Fibroblast of the aortic adventitia (primary cell): ENCODE results near the gene ZFYVE28. TPM values are rescaled to one million over a fixed set of nuclear protein-coding genes. Genes with fewer than 3 reads are reported as not detected.

Experiments
- DNase-seq: peaks from one replicate; pipeline ENCODE4 v3.0.0-alpha.2; 2010; ENCODE audit warnings: low read depth
- H3K4me3 ChIP-seq: 2 replicates; pipeline ENCODE4 v1.5.1; 2011; ENCODE audit warnings: low read depth, mild to moderate bottlenecking, control low read depth, low read length, moderate library complexity
- total RNA-seq: library from RNA; depleted of rRNA; stranded (reverse); fragments of >200 nt; gene quantifications from 2 replicates; pipeline ENCODE4 v1.2.3, GENCODE V29; 2012; ENCODE audit warnings: low replicate concordance
- TF ChIP-seq, protein P1 (sequence below): IDR thresholded peaks from 2 replicates; pipeline ENCODE4 v1.5.1; 2011; ENCODE audit warnings: mild to moderate bottlenecking, low read length, control low read depth, inconsistent platforms; ENCODE audit not compliant: insufficient read depth

ZFYVE28 gene
- total RNA-seq, 1 donor, result 14.0 TPM

DNA sequence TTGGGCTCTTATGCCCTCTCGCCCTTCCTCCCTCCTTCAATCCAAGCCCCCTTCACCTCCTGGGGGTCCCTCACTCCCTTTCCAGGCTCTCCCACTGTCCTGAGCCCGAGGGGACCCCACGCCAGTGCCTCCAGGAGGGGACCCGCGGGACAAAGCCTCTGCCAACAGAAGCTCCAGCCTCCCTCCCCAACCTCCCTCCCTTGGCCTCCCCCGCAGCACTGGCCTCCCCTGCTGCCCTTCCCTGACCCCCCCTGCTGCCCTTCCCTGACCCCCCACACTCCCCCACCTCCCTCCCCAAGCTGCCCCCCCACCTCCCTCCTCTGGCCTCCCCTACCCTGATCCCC, 85.5 kb downstream of the ZFYVE28 start:
- TF ChIP-seq, protein P1, sequence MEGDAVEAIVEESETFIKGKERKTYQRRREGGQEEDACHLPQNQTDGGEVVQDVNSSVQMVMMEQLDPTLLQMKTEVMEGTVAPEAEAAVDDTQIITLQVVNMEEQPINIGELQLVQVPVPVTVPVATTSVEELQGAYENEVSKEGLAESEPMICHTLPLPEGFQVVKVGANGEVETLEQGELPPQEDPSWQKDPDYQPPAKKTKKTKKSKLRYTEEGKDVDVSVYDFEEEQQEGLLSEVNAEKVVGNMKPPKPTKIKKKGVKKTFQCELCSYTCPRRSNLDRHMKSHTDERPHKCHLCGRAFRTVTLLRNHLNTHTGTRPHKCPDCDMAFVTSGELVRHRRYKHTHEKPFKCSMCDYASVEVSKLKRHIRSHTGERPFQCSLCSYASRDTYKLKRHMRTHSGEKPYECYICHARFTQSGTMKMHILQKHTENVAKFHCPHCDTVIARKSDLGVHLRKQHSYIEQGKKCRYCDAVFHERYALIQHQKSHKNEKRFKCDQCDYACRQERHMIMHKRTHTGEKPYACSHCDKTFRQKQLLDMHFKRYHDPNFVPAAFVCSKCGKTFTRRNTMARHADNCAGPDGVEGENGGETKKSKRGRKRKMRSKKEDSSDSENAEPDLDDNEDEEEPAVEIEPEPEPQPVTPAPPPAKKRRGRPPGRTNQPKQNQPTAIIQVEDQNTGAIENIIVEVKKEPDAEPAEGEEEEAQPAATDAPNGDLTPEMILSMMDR, result no peak
- no peak for DNase-seq
- no peak overlapping the region for H3K4me3 ChIP-seq

DNA sequence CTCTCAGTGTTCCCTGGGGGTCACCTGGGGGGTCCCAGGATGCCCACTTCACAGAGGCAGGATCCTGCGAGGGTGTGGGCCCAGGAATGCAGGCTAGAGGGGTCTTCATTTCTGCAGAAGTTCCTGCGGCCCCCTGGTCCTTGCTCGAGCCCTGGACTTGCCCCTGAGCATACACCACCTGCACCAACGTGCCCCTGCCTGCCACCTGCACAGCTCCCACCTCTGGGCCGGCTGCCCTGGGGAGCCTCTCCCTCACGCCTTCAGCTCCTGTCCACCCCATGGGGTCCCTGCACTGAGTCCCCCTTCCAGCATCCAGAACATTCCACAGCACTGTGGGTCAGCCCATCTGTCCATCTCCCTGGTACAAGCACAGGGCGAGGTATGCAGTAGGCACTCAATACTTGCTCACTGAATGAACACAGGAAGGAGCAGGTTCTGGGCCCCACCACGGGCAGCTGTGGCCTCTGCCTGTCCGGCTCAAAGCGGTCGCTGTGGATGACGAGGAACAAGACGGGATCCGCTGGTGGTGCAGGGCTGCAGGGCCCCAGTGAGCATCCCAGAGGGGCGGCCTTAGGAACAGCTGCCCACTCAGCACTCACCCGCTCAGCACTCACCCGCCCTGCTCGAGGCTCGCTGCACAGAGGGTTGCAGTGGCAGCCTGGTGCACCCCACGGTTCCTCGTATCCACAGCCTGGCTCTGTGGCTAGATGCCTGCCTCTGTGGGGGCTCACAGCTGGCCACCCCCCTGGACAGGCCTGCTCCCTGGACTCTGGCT, 86.1 kb downstream of the ZFYVE28 start:
- H3K4me3 ChIP-seq, result no peak overlapping the region
- DNase-seq, result no peak
- TF ChIP-seq, protein P1, result no peak

- no peak overlapping the region for H3K4me3 ChIP-seq
- TF ChIP-seq, protein P1, result no peak
- DNase-seq, result no peak
Observed at GRCh38 chr4:2331519-2332200, 86.8 kb downstream of the ZFYVE28 start.

GRCh38 chr4:2331043-2331420, 87.4 kb downstream of the ZFYVE28 start:
- TF ChIP-seq, protein P1, result no peak
- DNase-seq, result no peak
- H3K4me3 ChIP-seq, result no peak overlapping the region

DNA sequence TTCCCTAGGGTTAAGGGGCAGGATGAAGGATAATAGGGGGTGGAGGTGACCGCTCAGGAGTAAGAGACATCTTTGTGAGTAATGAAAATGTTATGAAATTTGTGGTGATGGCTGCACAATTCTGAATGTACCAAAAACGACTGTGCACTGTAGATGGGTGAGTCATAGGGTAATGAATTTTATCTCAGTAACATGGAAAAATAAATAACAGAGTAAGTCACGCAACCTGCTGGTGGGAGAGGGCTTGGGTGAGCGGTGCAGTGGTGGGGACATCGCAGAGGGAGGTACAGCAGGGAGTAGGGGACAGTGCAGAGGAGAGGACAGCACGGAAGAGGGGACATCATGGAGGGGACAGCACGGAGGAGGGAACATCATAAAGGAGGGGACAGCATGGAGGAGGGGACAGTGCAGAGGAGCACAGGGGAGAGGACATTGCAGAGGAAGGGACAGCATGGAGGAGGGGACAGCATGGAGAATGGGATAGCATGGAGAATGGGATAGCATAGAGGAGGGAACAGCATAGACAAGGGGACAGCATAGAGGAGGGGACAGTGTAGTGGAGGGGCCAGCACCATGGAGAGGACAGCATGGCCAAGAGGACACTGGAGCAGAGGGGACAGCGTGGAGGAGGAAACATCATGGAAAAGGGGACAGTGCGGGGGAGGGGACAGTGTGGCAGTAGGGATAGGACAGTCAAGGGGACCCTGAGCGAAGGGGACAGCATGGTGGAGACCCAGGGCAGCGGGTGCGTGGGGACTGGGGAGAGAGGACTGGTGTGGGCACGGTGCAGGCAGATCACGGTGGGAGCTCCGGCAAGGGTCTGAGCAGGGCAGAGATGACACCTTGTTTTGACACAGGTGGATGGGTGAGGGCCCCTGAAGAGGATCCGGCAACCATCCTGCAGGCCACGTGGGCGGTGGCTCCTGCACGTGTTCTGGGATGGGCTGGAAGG, 88.1 kb downstream of the ZFYVE28 start:
- no peak overlapping the region for H3K4me3 ChIP-seq
- DNase-seq, result peak; percentile 94
- TF ChIP-seq, protein P1, result peak; percentile 31

GRCh38 chr4:2327579-2327978, 90.9 kb downstream of the ZFYVE28 start:
- H3K4me3 ChIP-seq, result no peak overlapping the region
- DNase-seq, result no peak
- TF ChIP-seq, protein P1, result no peak
